NCI-H510A treated with DMSO at 0.1 percent for 48 hours (cell line): ENCODE measurements around the gene MFRP.

ENCODE experiments used
- DNase-seq: peaks from one replicate; lab custom pipeline; 2025; lab: John Stamatoyannopoulos, UW

Gene MFRP

GRCh38 chr11:119318240-119319135, 28.0 kb downstream of the MFRP start:
- no peak for DNase-seq

DNA sequence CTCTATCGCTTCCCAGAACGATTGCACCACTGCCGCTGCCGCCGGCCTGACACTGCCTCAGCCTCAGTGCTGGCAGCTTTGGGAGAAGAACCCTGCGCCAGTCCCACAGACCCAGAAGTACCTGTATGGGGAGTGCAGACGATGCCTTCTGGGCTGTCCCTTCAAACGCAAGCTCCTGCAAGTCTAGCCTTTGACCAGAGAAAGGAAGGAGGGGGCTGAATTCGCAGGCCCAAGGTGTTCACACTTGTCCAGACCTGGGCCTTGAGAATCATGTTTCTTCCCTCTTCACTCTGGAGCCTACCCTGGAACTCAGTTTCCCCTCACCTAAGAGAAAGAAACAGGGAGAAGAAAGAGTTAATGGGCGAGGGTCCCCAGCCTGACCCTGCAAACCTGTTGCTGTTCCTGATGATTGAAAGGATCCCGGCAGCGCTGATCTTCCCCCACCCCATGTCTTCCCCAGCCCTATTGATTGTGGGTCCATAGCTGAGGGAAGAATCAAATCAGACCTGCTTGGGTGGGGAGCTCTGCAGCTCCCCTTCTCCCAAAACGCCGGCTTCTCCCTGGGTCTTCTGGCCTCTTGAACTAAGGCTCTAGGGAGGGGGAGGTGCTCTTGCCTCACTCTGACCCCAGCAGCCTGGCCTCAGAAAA, 28.8 kb downstream of the MFRP start:
- DNase-seq: no peak

DNA sequence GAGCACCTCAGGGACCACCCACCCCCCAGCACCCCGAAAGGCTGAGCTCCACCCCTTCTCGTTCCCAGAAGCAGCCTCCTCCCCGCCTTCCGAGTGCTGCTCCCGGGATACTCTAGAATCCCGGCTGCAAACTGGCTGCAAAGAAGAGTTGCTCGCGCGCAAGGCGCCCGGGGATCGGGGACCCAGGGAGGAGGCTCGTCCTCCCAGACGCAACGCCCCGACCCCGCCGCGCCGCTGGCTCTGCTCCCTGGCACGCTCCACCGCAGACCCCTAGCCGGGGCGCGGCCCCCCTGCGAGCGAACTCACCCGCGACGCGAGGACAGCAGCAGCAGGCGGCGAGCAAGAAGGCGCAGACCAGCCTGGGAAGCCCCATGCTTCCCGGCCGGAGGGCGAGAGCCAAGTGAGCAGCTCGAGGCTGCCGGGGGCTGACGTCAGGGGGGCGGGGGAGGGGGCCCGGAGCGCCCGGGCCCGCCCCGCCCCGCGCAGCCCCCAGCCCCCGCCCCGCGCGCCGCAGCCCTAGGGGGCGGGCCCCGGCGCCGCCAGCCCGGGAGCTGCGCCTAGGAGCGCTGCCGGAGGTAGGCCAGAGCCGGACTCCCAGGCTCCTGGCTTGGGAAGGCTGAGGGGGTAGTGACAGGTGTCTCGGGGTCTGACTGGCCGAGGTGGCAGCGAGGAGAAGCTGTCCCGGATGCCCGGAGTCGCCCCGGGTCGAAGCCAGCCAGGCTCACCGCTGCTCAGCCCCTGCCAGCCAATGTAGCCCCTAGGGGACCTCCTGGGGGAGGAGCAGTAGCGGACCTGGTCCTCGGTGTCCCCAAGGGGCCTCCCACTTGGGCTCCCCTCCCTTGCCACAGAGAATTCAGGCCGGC, 29.5 kb downstream of the MFRP start, which contains the start of gene MCAM:
MCAM (minus strand) TSS at position 402 of the 863 bp plus-strand sequence; CDS start at position 373, 29 bp downstream.
- DNase-seq: no peak

GRCh38 chr11:119316016-119316728, 30.3 kb downstream of the MFRP start:
- no peak for DNase-seq

DNA sequence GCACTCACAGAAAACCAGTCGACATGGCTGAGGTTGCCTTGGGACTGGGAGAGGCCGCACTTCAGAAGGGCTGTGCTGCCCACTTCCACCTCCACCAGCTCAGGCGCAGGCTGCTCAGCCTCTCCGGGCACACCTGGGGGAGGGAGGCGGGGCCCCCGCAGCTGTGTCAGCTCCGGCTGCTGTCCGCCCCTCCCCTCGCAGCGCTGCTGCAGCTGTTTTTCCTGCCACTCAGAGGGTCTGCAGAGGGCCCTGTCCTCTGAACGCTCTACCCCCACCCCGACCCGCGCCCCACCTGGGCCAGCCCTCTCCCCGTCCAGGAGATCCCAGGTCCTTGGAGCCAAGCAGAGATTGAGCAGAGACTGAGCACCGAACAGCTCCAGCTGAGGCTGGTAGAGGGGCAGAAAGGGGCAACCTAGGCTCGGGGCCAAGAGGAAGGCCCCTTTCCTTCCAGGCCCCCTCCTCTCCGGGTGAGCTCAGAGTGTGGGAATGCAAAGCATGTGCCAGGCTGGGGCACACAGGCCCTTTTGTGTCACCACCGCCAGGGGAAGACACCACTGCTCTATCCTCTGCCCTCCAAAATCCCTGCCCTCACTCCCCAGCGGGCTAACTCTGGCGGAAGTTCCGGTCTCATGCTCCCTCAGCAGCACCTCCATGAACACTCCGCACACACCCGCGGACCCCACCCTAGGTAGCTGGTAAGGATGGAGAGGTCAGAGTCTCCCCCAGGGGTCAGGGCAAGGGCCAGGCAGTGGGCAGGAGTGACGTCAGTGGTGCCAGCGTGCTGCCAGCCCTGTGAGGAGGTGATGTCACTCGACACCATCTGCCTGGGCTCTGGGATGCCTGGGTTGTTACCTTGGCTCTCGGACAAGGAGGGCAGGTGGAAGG, 31.1 kb downstream of the MFRP start:
- peak; percentile 53 for DNase-seq

- DNase-seq: no peak
These were observed 31.8 kb downstream of the MFRP start for GRCh38 chr11:119314726-119315125.

DNA sequence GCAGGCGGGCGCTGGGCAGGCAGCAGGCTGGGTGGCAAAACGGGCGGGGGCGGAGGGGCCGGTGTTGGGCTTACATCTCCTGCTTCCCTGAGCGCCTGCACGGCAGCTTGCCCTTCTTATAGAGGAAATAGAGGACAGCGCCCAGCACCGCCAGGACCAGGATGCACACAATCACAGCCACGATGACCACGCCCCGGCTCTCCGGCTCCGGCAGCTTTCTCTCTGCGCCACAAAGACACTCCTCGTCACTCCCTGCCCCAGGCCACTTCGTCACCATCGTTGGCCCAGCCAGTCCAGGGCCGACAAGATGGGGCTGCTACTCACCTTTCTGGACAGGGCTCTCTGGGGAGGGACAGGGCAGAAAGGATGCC, 35.8 kb downstream of the MFRP start:
- DNase-seq: no peak

DNA sequence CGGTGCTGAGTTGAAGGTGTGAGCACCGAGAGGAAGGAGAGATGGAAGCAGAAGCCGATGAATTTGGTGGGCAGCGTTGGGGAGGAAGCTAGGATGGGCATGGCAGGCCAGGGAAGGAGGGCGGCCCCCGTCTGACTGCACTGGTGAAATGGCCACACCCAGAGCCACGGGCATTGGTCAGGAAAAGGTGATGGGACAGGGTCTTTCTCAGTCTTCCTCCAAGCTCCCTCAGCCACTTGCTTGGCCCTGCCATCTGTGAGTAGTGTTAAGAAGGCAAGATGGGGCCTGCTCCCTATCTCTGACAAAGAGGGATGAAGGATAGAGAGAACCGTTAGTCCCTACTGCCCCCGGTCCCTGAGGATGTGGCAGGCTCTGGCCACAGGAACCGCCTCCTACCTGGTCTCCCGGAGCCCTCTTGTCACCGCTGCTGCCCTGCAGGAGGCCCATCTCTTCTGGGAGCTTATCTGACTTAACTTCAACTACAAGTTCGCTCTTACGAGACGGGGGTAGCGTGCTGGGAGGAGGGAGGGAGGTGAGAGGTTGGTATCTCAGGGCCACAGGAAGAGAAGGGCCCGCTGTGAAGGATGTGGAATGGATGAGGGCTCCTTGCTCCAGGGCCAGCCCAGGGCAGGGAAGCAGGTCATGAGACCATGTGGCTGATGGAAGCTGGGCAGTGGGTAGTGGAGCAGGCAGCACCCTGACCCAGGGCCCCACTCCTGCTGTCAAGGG, 36.4 kb downstream of the MFRP start:
- DNase-seq: no peak

DNA sequence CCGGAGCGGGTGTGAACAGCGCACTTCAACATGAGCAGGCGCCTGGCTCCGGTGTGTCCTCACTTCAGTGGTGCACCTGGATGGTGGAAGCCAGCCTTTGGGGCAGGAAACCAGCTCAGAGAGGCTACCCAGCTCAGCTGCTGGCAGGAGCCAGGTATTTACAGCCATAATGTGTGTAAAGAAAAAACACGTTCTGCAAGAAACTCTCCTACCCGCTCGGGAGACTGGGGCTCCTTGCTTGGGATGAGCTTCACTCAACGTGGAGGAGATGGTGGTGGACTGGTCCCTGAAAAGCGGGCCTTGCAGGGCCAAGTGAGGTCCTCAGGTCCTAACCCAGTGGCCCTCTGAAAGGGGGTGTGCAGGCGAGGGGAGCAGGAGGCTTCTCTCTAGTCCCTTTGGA, 37.1 kb downstream of the MFRP start:
- DNase-seq: no peak

DNA sequence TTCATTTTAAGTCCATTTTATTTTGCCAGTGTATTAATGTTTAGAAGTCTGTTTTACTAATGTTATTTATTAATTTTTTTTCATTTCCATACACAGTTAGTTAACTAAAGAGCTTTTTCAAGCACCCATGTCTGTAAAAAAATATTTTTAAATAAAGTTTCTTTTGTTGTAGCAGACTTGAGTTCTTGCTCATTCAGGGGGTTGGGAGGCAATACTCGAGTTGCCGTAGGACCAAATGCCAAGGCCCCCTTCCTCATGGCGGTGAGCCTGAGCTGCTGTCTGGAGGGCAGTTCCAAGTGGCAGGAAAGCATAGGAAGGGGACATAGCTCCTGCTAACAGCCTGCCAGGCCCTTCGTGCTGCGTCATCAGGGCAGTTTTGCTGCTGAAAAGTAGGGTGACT, 38.5 kb downstream of the MFRP start:
- DNase-seq: no peak

DNA sequence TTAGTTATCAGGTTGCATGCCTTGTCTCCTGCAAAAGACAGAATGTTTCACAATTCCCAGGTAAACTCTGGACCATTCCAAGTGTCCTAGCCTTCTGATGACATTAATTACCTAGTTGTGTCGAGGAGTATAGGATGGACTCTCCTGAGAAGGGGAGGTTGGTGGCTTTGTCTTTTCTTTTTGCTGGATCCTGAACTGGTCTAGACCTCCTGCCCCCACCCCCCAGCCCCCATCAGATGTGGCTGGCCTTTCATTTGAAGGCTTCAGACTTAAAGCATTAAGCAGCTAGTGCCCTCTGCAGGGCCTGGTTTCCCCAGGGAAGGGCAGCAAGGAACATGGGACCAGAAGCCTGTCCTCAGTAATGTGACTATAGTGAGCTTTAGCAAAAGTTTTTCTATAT, 39.3 kb downstream of the MFRP start:
- no peak for DNase-seq

DNA sequence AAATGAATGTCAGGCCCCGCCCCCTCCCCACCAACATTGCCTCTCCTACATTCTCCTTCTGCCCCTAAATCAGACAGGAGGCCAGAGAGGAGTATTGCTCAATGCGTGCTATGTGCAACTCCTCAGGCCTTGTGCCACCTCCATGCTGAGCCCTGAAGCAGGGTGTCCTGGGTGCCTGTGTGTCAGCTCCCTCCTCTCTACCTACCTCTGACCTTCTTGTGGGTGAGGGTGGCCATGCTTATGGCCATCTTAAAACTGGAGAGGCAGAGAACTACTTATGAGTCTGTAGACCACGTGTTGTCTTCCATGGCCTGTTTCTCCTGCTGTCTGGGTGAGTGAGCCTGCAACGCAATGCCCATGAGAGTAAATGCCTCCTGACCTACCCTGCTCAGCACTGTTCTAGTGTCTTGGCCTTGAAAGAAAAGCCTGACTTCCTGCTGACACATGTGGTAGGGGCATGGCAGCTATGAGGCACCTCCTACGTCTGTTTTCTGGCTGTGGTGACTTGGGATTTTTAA, 40.1 kb downstream of the MFRP start:
- DNase-seq: no peak

GRCh38 chr11:119305556-119306372, 40.7 kb downstream of the MFRP start:
- no peak for DNase-seq

DNA sequence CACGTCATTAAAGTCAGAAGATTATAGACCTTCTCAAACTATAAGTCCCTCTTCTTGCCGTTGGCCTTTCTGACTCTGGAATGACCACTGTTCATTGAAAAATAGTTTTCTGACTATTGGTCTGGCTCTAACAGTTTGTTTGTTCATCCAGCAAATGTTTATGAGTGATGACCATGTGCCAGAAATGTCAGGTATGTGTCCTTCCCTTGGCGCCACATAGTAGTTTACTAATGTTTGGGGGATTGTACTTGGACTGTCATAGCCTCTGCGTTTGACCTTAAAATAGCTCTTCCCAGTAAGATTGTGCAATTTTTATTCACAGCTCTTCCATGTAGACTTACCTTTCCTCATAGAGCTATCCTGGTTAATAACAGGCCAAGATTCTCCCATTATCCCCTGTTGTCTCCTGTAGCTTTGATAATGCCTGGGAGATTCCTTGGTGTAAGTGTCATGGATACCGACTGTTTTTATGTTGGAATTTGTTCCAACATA, 43.2 kb downstream of the MFRP start:
- DNase-seq: no peak

- no peak for DNase-seq
These were observed 46.1 kb downstream of the MFRP start for GRCh38 chr11:119300198-119300964.

DNA sequence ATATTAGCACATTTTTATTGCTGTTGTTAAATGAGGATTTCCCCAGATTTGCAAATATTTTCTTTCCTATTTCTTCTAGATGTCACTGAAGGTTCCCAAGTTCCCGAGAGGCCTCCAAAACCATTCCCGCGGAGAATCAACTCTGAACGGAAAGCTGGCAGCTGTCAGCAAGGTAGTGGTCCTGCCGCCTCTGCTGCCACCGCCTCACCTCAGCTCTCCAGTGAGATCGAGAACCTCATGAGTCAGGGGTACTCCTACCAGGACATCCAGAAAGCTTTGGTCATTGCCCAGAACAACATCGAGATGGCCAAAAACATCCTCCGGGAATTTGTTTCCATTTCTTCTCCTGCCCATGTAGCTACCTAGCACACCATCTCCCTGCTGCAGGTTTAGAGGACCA, 47.1 kb downstream of the MFRP start:
- no peak for DNase-seq

- no peak for DNase-seq
These were observed 47.8 kb downstream of the MFRP start for GRCh38 chr11:119298726-119299125.

GRCh38 chr11:119297938-119298337, 48.6 kb downstream of the MFRP start:
- no peak for DNase-seq
